ENCODE data around the gene HOXD1. TPM values are rescaled to one million over a fixed set of nuclear protein-coding genes. Genes with fewer than 3 reads are reported as not detected.

The HOXD1 gene
- total RNA-seq, 4 donors from 2014 or later: 0.44 to 1.8 (median 0.63) TPM; not detected in 1

- H3K27me3 ChIP-seq: peaks cover 0 to 70% of the 10 kb centered on the region in 2 donors
- H3K4me1 ChIP-seq: no peaks in the 10 kb centered on the region
- TF ChIP-seq POLR2A (IDR thresholded peaks at IDR 0.05) (no peak), EP300 (IDR thresholded peaks at IDR 0.05) (no peak), CTCF (IDR thresholded peaks at IDR 0.05) (no peak)
- H3K4me3 ChIP-seq: no peak overlapping the region
- no peak overlapping the region for H3K27ac ChIP-seq
- WGBS, 2 donors: 72 to 74% methylated on average over 27 to 30 of the region's 31 CpGs
- peaks cover 0 to 39% (median 0%) of the 10 kb centered on the region in 3 donors for H3K36me3 ChIP-seq
- H3K9me3 ChIP-seq: no peaks in the 10 kb centered on the region
- no peak for DNase-seq (ENCODE audit: low spot score in 2 of 2)
These were observed 40.5 kb upstream of the HOXD1 start for GRCh38 chr2:176147800-176148496.

GRCh38 chr2:176148751-176149421 is 39.6 kb upstream of the HOXD1 start:
- Histone ChIP-seq H3K9me3 (no peaks in the 10 kb centered on the region), H3K4me1 (no peaks in the 10 kb centered on the region), H3K4me3 (no peak overlapping the region), H3K27me3 (peaks cover 0 to 77% of the 10 kb centered on the region in 2 donors), H3K27ac (no peak overlapping the region), H3K36me3 (peaks cover 0 to 48% (median 0%) of the 10 kb centered on the region in 3 donors)
- TF ChIP-seq POLR2A (IDR thresholded peaks at IDR 0.05) (no peak), CTCF (IDR thresholded peaks at IDR 0.05) (no peak), EP300 (IDR thresholded peaks at IDR 0.05) (no peak)
- WGBS, 2 donors: 81 to 91% methylated on average over 11 of the region's 11 CpGs
- no peak for DNase-seq (ENCODE audit: low spot score in 2 of 2)

- DNase-seq (ENCODE audit: low spot score in 2 of 2): no peak
- peaks cover 0 to 49% (median 0%) of the 10 kb centered on the region in 3 donors for H3K36me3 ChIP-seq
- WGBS, 2 donors: 74 to 85% methylated on average over 22 of the region's 22 CpGs
- no peak for TF ChIP-seq CTCF (IDR thresholded peaks at IDR 0.05)
- TF ChIP-seq POLR2A (IDR thresholded peaks at IDR 0.05): no peak
- no peak for TF ChIP-seq EP300 (IDR thresholded peaks at IDR 0.05)
- H3K4me1 ChIP-seq: no peaks in the 10 kb centered on the region
- peaks cover 0 to 78% of the 10 kb centered on the region in 2 donors for H3K27me3 ChIP-seq
- H3K4me3 ChIP-seq: no peak overlapping the region
- no peaks in the 10 kb centered on the region for H3K9me3 ChIP-seq
- no peak overlapping the region for H3K27ac ChIP-seq
These were observed 39.0 kb upstream of the HOXD1 start for GRCh38 chr2:176149481-176149938.

- DNase-seq (ENCODE audit: low spot score in 2 of 2): no peak
- Histone ChIP-seq H3K36me3 (peaks cover 0 to 51% (median 0%) of the 10 kb centered on the region in 3 donors), H3K4me3 (no peak overlapping the region), H3K27ac (no peak overlapping the region), H3K4me1 (no peaks in the 10 kb centered on the region), H3K27me3 (peaks cover 0 to 84% of the 10 kb centered on the region in 2 donors), H3K9me3 (no peaks in the 10 kb centered on the region)
- TF ChIP-seq CTCF (IDR thresholded peaks at IDR 0.05) (no peak), EP300 (IDR thresholded peaks at IDR 0.05) (no peak), POLR2A (IDR thresholded peaks at IDR 0.05) (no peak)
- WGBS, 2 donors: 81 to 88% methylated on average over 24 of the region's 24 CpGs
These were observed 38.4 kb upstream of the HOXD1 start for GRCh38 chr2:176149939-176150583.

Data from tibial nerve (tissue), 4 donors.